Measurements from ENCODE around the gene NSFL1C.
"Not testable (repeated sequence)": the region's sequence is repeated elsewhere in the genome, so short reads cannot be mapped to it uniquely, and the experiment has no call there.

Gene NSFL1C

GRCh38 chr20:1466211-1467081, at the start of gene NSFL1C:
Gene NSFL1C, minus strand, starts transcription at chr20:1466849. Its CDS starts 25 bp downstream, at chr20:1466824.
- peak; percentile 75 for DNase-seq

- DNase-seq, result no peak
Measured at GRCh38 chr20:1513801-1514200, 47.2 kb upstream of the NSFL1C start.

DNA sequence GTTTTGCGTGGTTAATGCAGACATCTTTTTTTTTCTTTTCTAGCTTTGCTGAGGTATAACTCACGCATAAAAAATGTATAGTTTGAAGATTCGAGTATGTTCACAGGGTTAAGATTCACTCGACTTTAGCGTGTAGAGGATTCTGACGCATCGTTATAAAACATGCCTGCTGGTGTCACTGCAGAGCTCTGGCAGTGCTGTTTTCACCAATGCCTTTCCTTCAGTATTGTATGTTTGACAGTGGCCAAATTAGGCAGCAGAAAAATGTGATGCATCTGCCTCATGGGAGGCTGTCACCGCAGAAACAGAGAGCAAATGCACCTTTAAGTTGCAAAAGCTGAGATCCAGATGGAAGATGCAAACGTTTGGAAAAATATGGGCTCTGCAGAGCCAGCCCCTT, 42.6 kb upstream of the NSFL1C start:
- DNase-seq, result peak; percentile 3

DNA sequence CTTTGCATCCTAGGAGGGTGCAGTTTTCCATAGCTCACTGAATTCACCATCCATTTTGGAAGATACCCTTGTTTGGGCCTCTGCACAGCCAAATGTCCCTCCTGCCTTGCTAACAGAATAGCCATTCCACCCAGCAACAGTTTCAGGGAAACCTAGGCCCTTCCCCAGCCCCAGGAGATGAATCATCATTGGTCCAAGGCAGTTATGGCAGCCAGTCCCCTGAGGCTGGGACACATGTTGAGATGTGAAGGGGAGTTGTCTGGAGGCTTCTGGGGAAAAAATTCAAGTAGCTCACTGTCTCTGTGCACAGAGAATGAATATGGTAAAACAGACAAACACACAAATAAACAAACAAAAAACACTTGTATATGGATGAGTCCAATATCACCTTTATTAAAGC, 41.9 kb upstream of the NSFL1C start:
- DNase-seq, result no peak

DNA sequence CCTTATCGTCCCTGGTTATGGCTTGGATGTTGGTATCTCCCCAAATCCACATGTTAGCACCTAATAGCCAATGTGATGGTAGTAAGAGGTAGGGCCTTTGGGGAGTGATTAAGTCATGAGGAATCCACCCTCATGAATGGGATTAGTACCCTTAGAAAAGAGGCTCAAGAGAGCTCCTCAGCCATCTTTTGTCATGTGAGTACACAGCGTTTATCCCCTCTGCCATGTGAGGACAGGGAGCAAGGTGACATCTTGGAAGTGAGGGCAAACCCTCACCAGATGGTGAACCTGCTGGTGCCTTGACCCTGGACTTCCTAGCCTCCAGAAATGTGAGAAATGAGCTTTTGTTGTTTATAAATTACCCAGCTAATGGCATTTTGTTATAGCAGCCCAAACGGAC, 40.6 kb upstream of the NSFL1C start:
- DNase-seq, result no peak

DNA sequence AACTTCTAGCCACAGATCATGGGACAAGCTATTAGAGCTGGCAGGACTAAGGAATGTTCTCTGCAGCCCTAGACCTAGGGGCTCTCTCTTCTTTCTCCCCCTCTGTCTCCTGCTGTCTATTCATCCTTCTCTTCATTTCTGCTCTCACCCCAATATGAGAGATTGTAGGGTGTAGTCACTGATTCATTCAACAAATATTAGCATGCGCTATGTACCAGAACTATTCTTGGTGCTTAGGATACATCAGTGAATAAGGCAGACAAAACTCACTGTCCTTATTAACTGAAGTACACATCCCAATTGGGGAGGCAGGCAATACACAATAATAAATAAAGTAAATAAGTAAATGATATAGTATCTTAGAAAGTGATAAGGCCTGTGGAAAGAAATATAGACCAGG, 39.2 kb upstream of the NSFL1C start:
- no peak for DNase-seq

DNA sequence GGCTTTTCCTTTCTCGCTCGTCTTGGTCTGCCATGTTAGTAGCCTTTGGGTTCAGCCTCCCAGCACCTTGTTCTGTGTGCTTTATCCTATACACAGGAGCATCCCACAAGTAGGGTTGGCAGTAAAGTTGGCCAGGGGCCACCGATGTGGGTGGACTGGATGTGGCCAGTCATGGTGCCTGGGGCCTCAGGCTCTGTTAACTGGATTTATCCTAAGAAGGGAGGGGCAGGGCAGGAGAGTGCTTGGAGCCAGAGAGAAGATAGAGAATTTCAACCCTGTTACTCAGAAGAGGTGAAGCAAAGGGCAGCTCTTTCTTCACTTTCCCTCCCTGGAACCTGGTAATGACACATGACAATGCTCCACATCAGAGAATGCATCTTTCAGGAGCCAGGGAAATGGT, 38.7 kb upstream of the NSFL1C start:
- no peak for DNase-seq

DNA sequence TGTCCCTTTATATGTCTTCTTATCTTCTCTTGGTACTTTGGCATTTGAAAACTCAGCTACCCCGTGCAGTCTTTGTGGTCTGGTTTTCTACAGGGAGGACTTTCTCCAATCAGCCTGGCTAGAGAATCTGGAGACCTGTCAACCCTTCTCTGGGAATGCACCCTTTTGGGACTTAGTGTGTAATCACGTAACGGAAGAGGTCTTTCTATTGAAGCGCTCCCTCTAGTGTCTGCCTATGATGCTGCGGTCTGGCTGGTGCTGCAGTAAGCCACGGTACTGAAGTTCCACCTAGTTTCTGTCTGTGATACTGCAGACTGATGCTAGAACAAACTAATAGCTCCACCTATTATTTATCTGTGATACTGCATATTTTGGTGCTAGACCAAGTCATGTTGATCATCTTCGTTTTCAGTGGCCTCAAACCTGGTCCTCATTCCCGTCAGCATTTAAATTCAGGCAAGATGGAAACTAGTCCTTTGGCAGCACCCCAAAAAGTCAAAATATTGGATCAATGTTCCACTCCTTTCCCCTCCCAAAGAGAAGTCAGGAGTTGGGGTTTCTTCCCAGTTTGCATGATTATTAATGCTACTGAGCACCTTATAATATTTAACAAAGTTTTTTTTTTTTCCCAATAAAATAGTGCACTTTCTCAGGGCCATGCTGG, 37.0 kb upstream of the NSFL1C start:
- peak; percentile 89 for DNase-seq

- DNase-seq, result no peak
Measured at GRCh38 chr20:1500496-1500895, 33.8 kb upstream of the NSFL1C start.

- DNase-seq, result no peak
Measured at GRCh38 chr20:1499528-1500420, 33.1 kb upstream of the NSFL1C start.

DNA sequence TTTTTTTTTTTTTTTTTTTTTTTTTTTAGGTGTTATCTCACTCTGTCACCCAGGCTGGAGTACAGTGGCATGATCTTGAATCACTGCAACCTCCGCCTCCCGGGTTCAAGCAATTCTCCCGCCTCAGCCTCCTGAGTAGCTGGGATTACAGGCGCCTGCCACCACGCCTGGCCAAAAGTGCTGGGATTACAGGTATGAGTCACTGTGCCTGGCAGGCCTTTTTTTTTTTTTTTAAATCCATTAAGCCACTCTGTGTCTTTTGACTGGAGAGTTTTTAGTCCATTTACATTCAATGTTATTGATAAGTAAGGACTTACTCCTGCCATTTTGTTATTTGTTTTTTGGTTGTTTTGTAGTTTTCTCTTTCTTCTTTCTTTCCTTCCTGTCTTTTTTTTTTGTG, 30.7 kb upstream of the NSFL1C start:
- not testable (repeated sequence) for DNase-seq

GRCh38 chr20:1496930-1497329, 30.3 kb upstream of the NSFL1C start:
- no peak for DNase-seq

DNA sequence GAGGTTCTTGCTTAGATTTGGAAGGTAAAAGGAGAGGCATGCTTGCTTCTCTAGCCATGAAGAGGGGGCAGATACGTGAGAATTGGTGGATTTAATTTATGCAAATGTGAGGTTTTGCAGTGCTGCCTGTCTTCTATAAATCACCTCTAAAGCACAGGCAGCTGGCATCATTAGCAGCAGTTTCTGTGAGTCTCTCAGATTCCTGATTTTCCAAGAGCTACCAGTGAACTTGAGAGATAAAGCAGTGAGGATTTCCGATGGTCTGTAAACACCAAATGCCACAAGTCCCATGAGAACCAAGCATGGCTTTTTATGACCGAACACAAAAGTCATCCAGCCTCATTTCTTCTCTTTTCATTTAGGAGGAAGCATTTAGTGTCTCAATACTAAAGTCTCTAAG, 27.8 kb upstream of the NSFL1C start:
- DNase-seq, result no peak

DNA sequence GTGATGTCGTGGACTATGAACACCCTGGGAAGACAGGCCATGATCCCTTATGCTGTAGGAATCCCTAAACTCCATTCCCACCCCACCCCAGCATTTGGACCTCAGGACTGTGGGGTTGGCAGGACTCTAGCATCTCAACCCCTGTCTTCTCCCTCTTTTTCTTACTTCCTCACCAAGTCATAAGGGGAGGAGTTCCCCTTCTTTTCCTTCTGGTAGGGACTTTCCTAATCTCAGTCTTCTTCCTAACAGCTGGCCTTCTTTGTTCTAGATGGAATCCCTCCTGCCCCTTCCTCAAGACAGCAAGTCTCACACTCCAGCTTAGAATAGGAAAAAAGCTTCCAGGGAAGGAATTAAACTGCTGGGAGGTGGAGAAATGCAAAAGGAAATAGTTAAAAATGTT, 26.9 kb upstream of the NSFL1C start:
- no peak for DNase-seq

DNA sequence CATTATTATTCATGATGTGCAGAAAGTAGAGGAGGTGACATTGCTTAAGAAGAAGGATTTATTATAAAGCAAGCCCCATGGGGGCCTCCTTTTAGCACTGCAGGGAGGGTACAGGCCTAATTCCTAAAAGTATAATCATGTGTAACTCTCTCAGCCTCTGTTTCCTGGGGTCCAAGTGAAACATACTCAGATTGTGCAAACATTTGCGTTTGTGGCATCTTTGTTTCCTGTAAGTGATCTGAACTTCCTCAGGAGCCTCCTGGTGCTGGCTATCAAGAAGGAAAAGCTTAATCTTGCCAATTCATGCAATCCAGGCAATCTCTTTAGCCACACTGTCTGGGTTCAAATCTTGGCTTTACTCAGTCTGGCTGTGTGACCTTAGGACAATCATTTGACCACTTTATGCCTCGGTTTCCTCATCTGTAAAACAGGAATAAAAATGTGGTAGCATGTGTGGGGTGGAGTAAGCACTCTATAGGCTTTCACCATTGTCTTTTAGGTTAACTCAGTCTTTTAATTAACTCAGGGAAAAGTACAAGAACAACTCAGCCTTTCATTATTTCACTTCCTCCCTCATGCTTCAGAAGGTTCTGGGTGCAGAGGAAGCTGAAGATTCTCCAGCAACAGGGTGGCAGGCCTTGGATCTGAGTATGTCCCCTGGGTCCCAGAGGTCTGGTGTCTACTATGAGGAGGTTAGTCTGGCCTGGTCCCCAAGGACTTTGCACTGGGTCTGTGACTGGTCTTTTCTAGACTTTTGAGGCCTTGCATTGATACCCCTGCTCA, 25.4 kb upstream of the NSFL1C start:
- DNase-seq, result no peak

DNA sequence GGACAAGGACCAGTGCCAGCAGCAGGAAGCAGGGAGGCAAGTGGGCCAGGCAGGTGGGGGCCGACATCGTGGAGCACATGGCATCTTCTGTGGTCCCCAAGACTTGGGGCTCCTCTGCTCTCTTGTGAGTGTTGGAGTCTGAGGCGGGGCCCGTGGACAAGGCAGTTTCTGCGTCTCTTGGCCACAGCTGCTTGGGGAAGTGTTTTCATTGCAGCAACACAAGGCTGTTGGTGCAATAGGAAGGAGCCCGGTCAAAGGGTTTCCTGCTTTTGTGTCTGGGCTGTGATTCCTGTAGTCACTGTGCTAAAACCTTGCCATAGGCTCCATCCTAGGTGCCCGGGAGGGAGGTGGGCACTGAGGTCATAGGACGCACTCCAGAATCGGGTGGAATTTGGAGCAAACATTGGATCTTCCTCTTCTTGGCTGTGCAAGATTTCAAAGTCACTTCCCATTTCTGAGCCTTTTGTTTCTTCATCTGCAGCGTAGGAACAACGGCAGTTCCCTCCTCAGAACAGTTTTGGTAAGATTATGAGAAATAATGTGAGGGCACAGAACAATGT, 24.7 kb upstream of the NSFL1C start, which contains the start of gene SIRPB2:
TSS of gene SIRPB2 (minus strand) at position 140 of the 560 bp plus-strand sequence. CDS start at position 79, 61 bp downstream.
- no peak for DNase-seq

DNA sequence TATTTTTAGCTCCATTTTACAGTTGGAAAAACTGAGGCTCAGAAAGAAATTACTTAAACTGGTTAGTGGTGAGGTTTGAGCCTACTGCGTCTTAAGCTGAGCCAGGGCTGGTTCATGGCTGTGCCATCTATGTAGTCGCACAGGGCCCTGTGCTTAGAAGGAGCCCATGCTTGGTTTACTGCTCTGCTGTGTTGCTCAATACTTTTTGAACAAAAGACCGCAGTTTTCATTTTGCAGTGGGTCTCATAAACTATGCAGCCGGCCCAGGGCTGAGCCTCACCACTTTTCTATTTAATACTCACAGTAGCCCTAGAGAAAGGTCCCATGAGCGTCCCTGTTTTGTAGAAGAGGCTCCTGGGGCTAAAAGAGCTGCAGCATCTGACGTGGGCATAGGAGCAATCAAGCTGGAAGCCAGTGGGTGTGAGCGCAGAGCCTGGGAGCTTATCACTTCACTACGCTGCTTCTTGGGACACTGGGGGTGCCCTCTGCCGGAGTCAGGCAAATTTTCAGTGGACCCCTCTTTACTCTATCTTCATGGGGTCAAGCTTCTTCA, 24.1 kb upstream of the NSFL1C start:
- no peak for DNase-seq

DNA sequence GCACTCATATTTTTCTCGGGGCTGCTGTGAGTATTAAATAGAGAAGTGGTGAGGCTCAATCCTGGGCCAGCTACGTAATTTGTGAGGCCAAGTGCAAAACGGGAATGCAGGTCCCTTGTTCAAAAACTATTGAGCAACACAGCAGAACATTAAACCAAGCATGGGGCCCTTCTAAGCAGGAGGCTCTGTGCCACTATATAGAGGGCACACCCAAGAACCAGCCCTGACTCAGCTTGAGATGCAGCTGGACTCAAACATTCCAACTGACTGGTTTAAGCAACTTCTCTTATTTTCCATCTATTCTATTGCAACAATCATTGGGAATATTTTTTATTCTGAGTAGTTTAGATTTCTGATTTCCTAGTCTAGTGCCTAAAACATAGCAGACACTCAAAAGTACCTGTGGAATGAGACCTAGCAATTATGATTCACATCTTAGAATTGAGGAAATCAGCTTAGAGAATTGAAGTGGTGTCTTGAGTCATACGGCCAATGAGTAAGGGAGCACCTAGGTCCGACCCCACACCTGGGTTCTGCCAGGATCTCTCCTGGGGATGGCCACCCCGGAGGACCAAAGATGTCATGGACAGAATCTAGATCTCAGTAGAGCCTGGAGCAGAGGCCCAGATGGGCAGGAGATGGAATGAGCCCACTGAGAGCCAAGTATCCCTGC, 23.3 kb upstream of the NSFL1C start:
- DNase-seq, result no peak

GRCh38 chr20:1489325-1489724, 22.7 kb upstream of the NSFL1C start:
- DNase-seq, result no peak

DNA sequence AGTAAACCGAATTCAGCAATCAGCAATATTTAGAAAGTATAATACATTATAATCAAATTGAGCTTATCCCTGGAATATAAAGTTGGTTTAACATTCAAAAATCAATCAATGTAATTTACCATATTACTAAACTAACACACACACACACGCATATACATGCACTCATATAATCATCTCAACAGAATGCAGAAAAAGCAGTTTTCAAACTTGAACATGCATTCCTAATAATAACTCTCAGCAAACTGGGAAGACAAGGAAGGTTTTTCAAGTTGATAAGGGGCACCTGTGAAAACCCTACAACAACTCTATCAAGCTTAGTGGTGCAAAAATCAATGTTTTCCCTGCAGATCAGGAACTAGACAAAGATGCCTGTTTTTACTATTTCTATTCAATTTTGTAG, 19.9 kb upstream of the NSFL1C start:
- no peak for DNase-seq

- no peak for DNase-seq
Measured at GRCh38 chr20:1484438-1485116, 17.9 kb upstream of the NSFL1C start.

Measured in NCI-H1694 treated with DMSO at 0.1 percent for 48 hours (cell line).